ENCODE measurements around the gene TWSG1. TPM values are rescaled to one million over a fixed set of nuclear protein-coding genes. Genes with fewer than 3 reads are reported as not detected.
"Not testable (repeated sequence)": the region's sequence is repeated elsewhere in the genome, so short reads cannot be mapped to it uniquely, and the experiment has no call there.

Gene TWSG1
- total and polyA plus RNA-seq, 4 donors = 51.7 to 148 (median 90.2) TPM

DNA sequence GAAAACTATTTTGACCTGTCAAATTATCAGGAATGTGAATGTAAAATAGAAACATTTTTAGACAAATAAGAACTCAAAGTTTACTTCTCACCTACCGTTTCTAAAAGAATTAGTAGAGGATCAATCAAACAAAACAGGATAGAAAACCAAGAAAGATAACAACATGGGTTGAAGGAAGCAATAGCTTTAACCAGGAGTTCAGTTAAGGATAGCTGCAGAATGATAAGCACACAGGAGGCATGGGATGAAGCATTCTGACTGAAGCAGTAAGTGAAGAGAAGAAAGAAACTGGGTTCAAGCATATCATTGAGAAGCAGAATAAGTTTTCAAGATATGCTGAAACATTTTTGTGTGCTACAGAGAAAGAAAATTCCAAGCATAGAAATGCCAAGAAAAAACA lies 52.3 kb downstream of the TWSG1 start:
- Histone ChIP-seq H3K27me3 (ENCODE audit: control insufficient read depth in 1 of 2, insufficient read depth in 2 of 2, low read length in 1 of 2) (no peaks in the 10 kb centered on the region), H3K4me1 (ENCODE audit: control insufficient read depth in 1 of 2, insufficient read depth in 2 of 2, low read length in 2 of 2) (no peaks in the 10 kb centered on the region), H3K9me3 (ENCODE audit: control insufficient read depth, low read length) (no peaks in the 10 kb centered on the region), H3K27ac (ENCODE audit: low read depth in 1 of 2, low read length in 2 of 2) (no peak overlapping the region), H3K36me3 (ENCODE audit: control insufficient read depth in 1 of 2, insufficient read depth in 2 of 2, low read length in 1 of 2) (peaks cover 0 to 2% of the 10 kb centered on the region in 2 donors), H3K4me3 (ENCODE audit: low read length in 2 of 2) (no peak overlapping the region)
- ATAC-seq (ENCODE audit: low FRiP score) = no peak
- WGBS, 2 donors = 45 to 59% methylated on average over 1 of the region's 1 CpG
- intact Hi-C loops (cut with DNase I) = no loop called here
- no peak for DNase-seq

DNA sequence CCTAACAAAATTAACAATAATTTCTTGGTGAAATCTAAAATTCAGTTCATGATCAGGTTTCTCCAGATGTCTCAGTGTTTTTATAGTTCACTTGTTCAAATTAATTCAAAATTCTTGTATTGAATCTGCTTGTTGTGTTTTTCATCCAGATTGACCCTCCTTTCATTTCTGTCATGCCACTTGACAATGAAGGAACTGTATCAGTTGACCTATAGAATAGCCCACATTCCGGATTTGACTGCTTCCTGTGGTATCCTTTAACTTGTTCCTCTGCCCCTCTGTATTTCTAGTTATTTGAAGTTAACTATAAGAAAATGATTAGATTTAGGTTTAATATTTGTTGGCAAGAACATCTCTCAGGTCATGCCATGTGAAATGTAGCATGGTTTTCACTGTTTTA lies 53.3 kb downstream of the TWSG1 start:
- intact Hi-C loops (cut with DNase I) = no loop called here
- Histone ChIP-seq H3K27ac (ENCODE audit: low read depth in 1 of 2, low read length in 2 of 2) (no peak overlapping the region), H3K4me3 (ENCODE audit: low read length in 2 of 2) (no peak overlapping the region), H3K4me1 (ENCODE audit: control insufficient read depth in 1 of 2, insufficient read depth in 2 of 2, low read length in 2 of 2) (no peaks in the 10 kb centered on the region), H3K36me3 (ENCODE audit: control insufficient read depth in 1 of 2, insufficient read depth in 2 of 2, low read length in 1 of 2) (peaks cover 0 to 2% of the 10 kb centered on the region in 2 donors), H3K9me3 (ENCODE audit: control insufficient read depth, low read length) (no peaks in the 10 kb centered on the region), H3K27me3 (ENCODE audit: control insufficient read depth in 1 of 2, insufficient read depth in 2 of 2, low read length in 1 of 2) (no peaks in the 10 kb centered on the region)
- no peak for ATAC-seq (ENCODE audit: low FRiP score)
- 92 to 94% methylated on average over 1 of the region's 1 CpG for WGBS, 2 donors
- DNase-seq = no peak

DNA sequence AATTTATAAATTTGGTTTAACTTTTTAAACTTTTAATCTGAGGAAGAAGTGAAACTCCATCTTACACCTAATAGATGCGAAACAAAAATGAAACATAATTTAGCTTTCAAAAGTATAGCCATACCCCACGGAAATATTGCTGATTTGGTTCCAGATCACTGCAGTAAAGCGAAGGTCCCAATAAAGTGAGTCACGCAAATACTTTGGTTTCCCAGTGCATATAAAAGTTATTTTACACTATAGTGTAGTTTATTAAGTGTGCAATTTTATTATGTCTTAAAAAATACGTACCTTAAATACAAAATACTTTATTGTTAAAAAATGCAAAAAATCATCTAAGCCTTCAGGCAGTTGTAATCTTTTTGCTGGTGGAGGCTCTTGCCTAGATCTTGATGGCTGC lies 55.1 kb downstream of the TWSG1 start:
- intact Hi-C loops (cut with DNase I) = no loop called here

DNA sequence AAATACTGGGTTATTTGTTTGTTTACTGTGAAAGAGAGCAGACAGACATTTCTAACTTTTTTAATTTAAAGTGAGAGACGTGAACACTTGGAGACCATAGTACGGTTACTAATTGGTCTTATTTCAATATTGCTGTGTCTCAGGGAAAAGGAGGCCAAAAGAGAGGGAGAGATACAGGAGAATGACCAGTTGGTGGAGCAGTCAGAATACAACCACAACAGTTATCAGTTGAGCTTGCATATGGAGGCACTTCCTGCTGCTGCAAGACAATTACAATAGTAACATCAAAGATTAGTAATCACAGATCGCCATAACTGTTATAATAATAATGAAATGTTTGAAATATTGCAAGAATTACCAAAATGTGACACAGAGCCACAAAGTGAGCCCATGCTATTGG lies 58.2 kb downstream of the TWSG1 start:
- no peak for ATAC-seq (ENCODE audit: low FRiP score)
- Histone ChIP-seq H3K36me3 (ENCODE audit: control insufficient read depth in 1 of 2, insufficient read depth in 2 of 2, low read length in 1 of 2) (peaks cover 5% of the 10 kb centered on the region in 2 donors), H3K4me3 (ENCODE audit: low read length in 2 of 2) (no peak overlapping the region), H3K4me1 (ENCODE audit: control insufficient read depth in 1 of 2, insufficient read depth in 2 of 2, low read length in 2 of 2) (no peaks in the 10 kb centered on the region), H3K27me3 (ENCODE audit: control insufficient read depth in 1 of 2, insufficient read depth in 2 of 2, low read length in 1 of 2) (no peaks in the 10 kb centered on the region), H3K9me3 (ENCODE audit: control insufficient read depth, low read length) (no peaks in the 10 kb centered on the region), H3K27ac (ENCODE audit: low read depth in 1 of 2, low read length in 2 of 2) (no peak overlapping the region)
- 94 to 99% methylated on average over 3 of the region's 3 CpGs for WGBS, 2 donors
- intact Hi-C loops (cut with DNase I) = no loop called here
- no peak for DNase-seq

More for the DNA sequence above, 55.1 kb downstream of the TWSG1 start:
- H3K36me3 ChIP-seq (ENCODE audit: control insufficient read depth in 1 of 2, insufficient read depth in 2 of 2, low read length in 1 of 2) = peaks cover 0 to 2% of the 10 kb centered on the region in 2 donors
- no peaks in the 10 kb centered on the region for H3K4me1 ChIP-seq (ENCODE audit: control insufficient read depth in 1 of 2, insufficient read depth in 2 of 2, low read length in 2 of 2)
- H3K4me3 ChIP-seq (ENCODE audit: low read length in 2 of 2) = no peak overlapping the region
- ATAC-seq (ENCODE audit: low FRiP score) (no peak), DNase-seq (no peak)
- H3K9me3 ChIP-seq (ENCODE audit: control insufficient read depth, low read length) = no peaks in the 10 kb centered on the region
- H3K27ac ChIP-seq (ENCODE audit: low read depth in 1 of 2, low read length in 2 of 2) = no peak overlapping the region
- WGBS, 2 donors = 96 to 97% methylated on average over 5 of the region's 5 CpGs
- H3K27me3 ChIP-seq (ENCODE audit: control insufficient read depth in 1 of 2, insufficient read depth in 2 of 2, low read length in 1 of 2) = no peaks in the 10 kb centered on the region

DNA sequence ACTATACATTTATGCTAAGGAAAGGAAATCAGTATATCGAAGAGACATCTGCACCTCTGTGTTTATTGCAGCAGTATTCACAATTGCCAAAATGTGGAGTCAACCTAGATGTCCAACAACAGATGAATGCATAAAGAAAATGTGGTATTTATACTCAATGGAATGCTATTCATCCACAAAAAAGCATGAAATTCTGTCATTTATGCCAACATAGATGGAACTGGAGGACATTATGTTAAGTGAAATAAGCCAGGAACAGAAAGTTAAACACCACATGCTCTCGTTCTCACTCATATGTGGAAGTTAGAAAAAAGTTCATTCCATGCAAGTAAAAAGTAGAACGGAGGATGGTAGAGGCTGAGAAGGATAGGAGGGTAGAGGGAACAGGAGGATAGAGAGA lies 59.5 kb downstream of the TWSG1 start:
- 81 to 86% methylated on average over 3 of the region's 3 CpGs for WGBS, 2 donors
- Histone ChIP-seq H3K4me3 (ENCODE audit: low read length in 2 of 2) (no peak overlapping the region), H3K27me3 (ENCODE audit: control insufficient read depth in 1 of 2, insufficient read depth in 2 of 2, low read length in 1 of 2) (no peaks in the 10 kb centered on the region), H3K27ac (ENCODE audit: low read depth in 1 of 2, low read length in 2 of 2) (no peak overlapping the region), H3K9me3 (ENCODE audit: control insufficient read depth, low read length) (no peaks in the 10 kb centered on the region), H3K4me1 (ENCODE audit: control insufficient read depth in 1 of 2, insufficient read depth in 2 of 2, low read length in 2 of 2) (no peaks in the 10 kb centered on the region), H3K36me3 (ENCODE audit: control insufficient read depth in 1 of 2, insufficient read depth in 2 of 2, low read length in 1 of 2) (peaks cover 5% of the 10 kb centered on the region in 2 donors)
- intact Hi-C loops (cut with DNase I) = no loop called here
- DNase-seq (no peak), ATAC-seq (ENCODE audit: low FRiP score) (no peak)

DNA sequence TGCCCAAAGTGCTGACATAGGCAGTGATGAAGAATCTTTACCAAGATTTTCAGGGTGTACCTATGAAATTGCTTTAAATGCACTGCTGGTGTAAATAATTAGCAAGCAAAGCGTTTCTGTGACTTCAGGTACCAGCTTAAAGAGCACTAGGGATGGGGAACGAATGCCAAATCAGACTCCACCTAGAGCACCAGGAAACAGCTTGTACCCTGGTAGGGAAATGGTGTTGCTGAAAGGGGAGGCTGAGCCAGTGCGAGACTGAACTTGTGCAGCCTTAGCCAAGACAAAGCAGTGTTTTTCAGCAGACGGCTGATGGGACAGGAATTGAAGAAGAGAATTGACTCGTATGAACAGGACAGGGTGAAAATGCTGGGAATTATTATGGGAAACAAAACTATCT lies 65.6 kb downstream of the TWSG1 start:
- Histone ChIP-seq H3K27ac (ENCODE audit: low read depth in 1 of 2, low read length in 2 of 2) (no peak overlapping the region), H3K4me3 (ENCODE audit: low read length in 2 of 2) (no peak overlapping the region), H3K36me3 (ENCODE audit: control insufficient read depth in 1 of 2, insufficient read depth in 2 of 2, low read length in 1 of 2) (peaks cover 5% of the 10 kb centered on the region in 2 donors), H3K4me1 (ENCODE audit: control insufficient read depth in 1 of 2, insufficient read depth in 2 of 2, low read length in 2 of 2) (no peaks in the 10 kb centered on the region), H3K9me3 (ENCODE audit: control insufficient read depth, low read length) (no peaks in the 10 kb centered on the region), H3K27me3 (ENCODE audit: control insufficient read depth in 1 of 2, insufficient read depth in 2 of 2, low read length in 1 of 2) (no peaks in the 10 kb centered on the region)
- ATAC-seq (ENCODE audit: low FRiP score) = no peak
- no peak for DNase-seq
- intact Hi-C loops (cut with DNase I) = no loop called here
- 66 to 77% methylated on average over 5 of the region's 5 CpGs for WGBS, 2 donors

DNA sequence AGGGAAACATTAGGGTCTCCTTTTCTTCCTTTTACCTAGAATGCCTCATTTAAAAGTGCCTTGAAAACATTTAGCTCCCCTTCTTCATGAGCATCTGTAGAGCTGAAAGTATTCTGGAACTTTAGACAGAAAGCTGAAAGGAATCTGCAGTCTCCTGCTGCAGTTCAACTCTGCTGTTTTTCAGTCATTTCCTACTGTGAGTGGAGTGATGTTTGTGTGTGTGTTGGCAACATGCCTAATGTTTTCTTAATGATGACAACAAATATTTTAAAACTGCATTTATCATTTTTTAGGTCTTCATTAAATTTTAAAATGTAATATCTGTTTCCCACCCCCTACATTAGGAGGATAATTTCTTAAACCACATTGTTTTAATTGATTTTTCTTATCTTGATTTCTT lies 66.6 kb downstream of the TWSG1 start:
- H3K36me3 ChIP-seq (ENCODE audit: control insufficient read depth in 1 of 2, insufficient read depth in 2 of 2, low read length in 1 of 2) = peaks cover 0 to 5% of the 10 kb centered on the region in 2 donors
- H3K9me3 ChIP-seq (ENCODE audit: control insufficient read depth, low read length) = no peaks in the 10 kb centered on the region
- ATAC-seq (ENCODE audit: low FRiP score) (no peak), DNase-seq (no peak)
- no peaks in the 10 kb centered on the region for H3K27me3 ChIP-seq (ENCODE audit: control insufficient read depth in 1 of 2, insufficient read depth in 2 of 2, low read length in 1 of 2)
- no peak overlapping the region for H3K27ac ChIP-seq (ENCODE audit: low read depth in 1 of 2, low read length in 2 of 2)
- intact Hi-C loops (cut with DNase I) = no loop called here
- no peak overlapping the region for H3K4me3 ChIP-seq (ENCODE audit: low read length in 2 of 2)
- H3K4me1 ChIP-seq (ENCODE audit: control insufficient read depth in 1 of 2, insufficient read depth in 2 of 2, low read length in 2 of 2) = no peaks in the 10 kb centered on the region

DNA sequence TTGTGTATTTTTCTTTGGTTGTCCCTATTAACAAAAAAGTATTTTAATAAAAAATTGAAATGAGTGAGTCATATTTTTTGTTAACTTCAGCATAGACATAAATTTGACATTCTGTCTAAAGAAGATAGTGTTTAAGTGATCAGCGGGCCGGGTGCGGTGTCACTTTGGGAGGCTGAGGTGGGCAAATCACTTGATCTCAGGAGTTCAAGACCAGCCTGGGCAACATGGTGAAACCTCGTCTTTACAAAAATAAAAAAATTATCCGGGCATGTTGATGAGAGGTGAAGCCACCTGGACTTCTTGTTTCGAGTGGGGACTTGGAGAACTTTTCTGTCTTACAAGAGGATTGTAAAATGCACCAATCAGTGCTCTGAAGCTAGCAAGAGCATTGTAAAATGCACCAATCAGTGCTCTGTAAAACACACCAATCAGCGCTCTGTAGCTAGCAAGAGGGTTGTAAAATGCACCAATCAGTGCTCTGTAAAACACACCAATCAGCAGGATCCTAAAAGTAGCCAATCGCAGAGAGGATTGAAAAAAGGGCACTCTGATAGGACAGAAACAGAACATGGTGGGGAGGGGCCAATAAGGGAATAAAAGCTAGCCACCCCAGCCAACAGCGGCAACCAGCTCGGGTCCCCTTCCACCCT lies 67.9 kb downstream of the TWSG1 start:
- H3K36me3 ChIP-seq (ENCODE audit: control insufficient read depth in 1 of 2, insufficient read depth in 2 of 2, low read length in 1 of 2); H3K27me3 ChIP-seq (ENCODE audit: control insufficient read depth in 1 of 2, insufficient read depth in 2 of 2, low read length in 1 of 2); DNase-seq; ATAC-seq (ENCODE audit: low FRiP score); H3K4me1 ChIP-seq (ENCODE audit: control insufficient read depth in 1 of 2, insufficient read depth in 2 of 2, low read length in 2 of 2); H3K4me3 ChIP-seq (ENCODE audit: low read length in 2 of 2); intact Hi-C loops (cut with DNase I); H3K9me3 ChIP-seq (ENCODE audit: control insufficient read depth, low read length); H3K27ac ChIP-seq (ENCODE audit: low read depth in 1 of 2, low read length in 2 of 2): not testable (repeated sequence)
- whole genome bisulfite sequencing, 2 donors = 97 to 99% methylated on average over 10 of the region's 10 CpGs

DNA sequence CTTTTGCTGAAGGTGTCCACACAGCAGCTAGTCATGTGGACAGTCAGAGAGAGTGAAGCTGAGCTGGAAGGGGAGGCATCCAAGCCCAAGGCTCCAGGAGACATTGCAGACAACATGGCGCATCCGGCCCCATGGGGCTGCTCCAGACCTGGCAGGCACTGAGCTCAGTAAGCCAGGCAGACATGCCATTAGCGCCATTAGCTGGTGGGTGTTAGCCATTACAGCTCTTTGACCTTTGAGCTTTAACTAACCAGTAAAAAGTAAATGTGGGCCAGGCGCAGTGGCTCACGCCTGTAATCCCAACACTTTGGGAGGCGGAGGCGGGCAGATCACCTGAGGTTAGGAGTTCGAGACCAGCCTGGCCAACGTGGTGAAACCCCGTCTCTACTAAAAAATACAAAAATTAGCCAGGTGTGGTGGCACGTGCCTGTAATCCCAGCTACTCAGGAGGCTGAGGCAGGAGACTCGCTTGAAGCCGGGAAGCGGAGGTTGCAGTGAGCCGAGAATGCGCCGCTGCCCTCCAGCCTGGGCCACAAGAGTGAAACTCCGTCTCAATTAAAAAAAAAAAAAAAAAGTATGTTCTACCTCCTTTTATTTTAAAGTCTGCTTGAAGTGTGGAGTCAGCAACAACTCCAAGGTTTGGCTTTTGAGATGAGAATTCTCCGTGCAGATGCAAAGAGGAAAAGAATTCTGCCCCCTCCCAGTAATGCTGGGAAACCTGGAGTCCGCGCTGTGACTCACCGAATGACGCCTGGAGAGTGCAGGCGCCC lies 69.4 kb downstream of the TWSG1 start:
- intact Hi-C loops (cut with DNase I) = no loop called here
- no peak overlapping the region for H3K4me3 ChIP-seq (ENCODE audit: low read length in 2 of 2)
- no peak overlapping the region for H3K27ac ChIP-seq (ENCODE audit: low read depth in 1 of 2, low read length in 2 of 2)
- H3K9me3 ChIP-seq (ENCODE audit: control insufficient read depth, low read length) = no peaks in the 10 kb centered on the region
- H3K27me3 ChIP-seq (ENCODE audit: control insufficient read depth in 1 of 2, insufficient read depth in 2 of 2, low read length in 1 of 2) = no peaks in the 10 kb centered on the region
- no peaks in the 10 kb centered on the region for H3K4me1 ChIP-seq (ENCODE audit: control insufficient read depth in 1 of 2, insufficient read depth in 2 of 2, low read length in 2 of 2)
- ATAC-seq (ENCODE audit: low FRiP score) (no peak), DNase-seq (peak in 1 of 2 donors; percentile 65)
- H3K36me3 ChIP-seq (ENCODE audit: control insufficient read depth in 1 of 2, insufficient read depth in 2 of 2, low read length in 1 of 2) = peaks cover 0 to 3% of the 10 kb centered on the region in 2 donors
- WGBS, 2 donors = 91 to 92% methylated on average over 24 of the region's 24 CpGs

Data from aorta (tissue), 5 donors.